Measurements from ENCODE around the gene KCNK4.

KCNK4 gene

GRCh38 chr11:64268893-64269539 lies 22.1 kb upstream of the KCNK4 start:
- peak; percentile 21 for DNase-seq (ENCODE audit: low spot score)

- peak; percentile 97 for DNase-seq (ENCODE audit: low spot score)
These were observed 21.4 kb upstream of the KCNK4 start for GRCh38 chr11:64269540-64270220.

- no peak for DNase-seq (ENCODE audit: low spot score)
These were observed 15.9 kb upstream of the KCNK4 start for GRCh38 chr11:64275031-64275800.

- no peak for DNase-seq (ENCODE audit: low spot score)
These were observed 15.3 kb upstream of the KCNK4 start for GRCh38 chr11:64275841-64276240.

- no peak for DNase-seq (ENCODE audit: low spot score)
These were observed 14.3 kb upstream of the KCNK4 start for GRCh38 chr11:64276653-64277431.

- DNase-seq (ENCODE audit: low spot score) = no peak
These were observed 12.4 kb upstream of the KCNK4 start for GRCh38 chr11:64278576-64279190.

GRCh38 chr11:64281957-64282770 lies 8.9 kb upstream of the KCNK4 start:
- DNase-seq (ENCODE audit: low spot score) = no peak

- no peak for DNase-seq (ENCODE audit: low spot score)
These were observed 8.0 kb upstream of the KCNK4 start for GRCh38 chr11:64283092-64283491.

GRCh38 chr11:64284048-64284961 lies 6.8 kb upstream of the KCNK4 start, which contains the start of gene BAD:
Gene BAD, minus strand, starts transcription at chr11:64284665. Its CDS starts 297 bp downstream, at chr11:64284368.
- peak; percentile 89 for DNase-seq (ENCODE audit: low spot score)

GRCh38 chr11:64284962-64285884 lies 5.9 kb upstream of the KCNK4 start, which contains the start of gene GPR137:
Gene GPR137, plus strand, starts transcription at chr11:64285848. Its CDS starts 677 bp downstream, at chr11:64286525.
- DNase-seq (ENCODE audit: low spot score) = peak; percentile 66

GRCh38 chr11:64285885-64286800 lies 5.0 kb upstream of the KCNK4 start:
- DNase-seq (ENCODE audit: low spot score) = no peak

GRCh38 chr11:64286801-64287159 lies 4.3 kb upstream of the KCNK4 start:
- no peak for DNase-seq (ENCODE audit: low spot score)

GRCh38 chr11:64287676-64288352 lies 3.3 kb upstream of the KCNK4 start:
- no peak for DNase-seq (ENCODE audit: low spot score)

- no peak for DNase-seq (ENCODE audit: low spot score)
These were observed 2.8 kb upstream of the KCNK4 start for GRCh38 chr11:64288353-64288750.

- DNase-seq (ENCODE audit: low spot score) = no peak
These were observed 2.0 kb upstream of the KCNK4 start for GRCh38 chr11:64289002-64289564.
